Activated CD4-positive, CD25-positive, alpha-beta regulatory T cell treated with anti-CD3 and anti-CD28 coated beads, Interleukin-2, amount 50 U/mL, for 16 hours (primary cell): ENCODE results near the gene ANO10.
"Not testable (repeated sequence)": the region's sequence is repeated elsewhere in the genome, so short reads cannot be mapped to it uniquely, and the experiment has no call there.

Source experiments
- DNase-seq: peaks from one replicate; pipeline ENCODE4 v3.0.0-alpha.2; 2020; ENCODE audit warnings: low read depth, low spot score

The ANO10 gene

DNA sequence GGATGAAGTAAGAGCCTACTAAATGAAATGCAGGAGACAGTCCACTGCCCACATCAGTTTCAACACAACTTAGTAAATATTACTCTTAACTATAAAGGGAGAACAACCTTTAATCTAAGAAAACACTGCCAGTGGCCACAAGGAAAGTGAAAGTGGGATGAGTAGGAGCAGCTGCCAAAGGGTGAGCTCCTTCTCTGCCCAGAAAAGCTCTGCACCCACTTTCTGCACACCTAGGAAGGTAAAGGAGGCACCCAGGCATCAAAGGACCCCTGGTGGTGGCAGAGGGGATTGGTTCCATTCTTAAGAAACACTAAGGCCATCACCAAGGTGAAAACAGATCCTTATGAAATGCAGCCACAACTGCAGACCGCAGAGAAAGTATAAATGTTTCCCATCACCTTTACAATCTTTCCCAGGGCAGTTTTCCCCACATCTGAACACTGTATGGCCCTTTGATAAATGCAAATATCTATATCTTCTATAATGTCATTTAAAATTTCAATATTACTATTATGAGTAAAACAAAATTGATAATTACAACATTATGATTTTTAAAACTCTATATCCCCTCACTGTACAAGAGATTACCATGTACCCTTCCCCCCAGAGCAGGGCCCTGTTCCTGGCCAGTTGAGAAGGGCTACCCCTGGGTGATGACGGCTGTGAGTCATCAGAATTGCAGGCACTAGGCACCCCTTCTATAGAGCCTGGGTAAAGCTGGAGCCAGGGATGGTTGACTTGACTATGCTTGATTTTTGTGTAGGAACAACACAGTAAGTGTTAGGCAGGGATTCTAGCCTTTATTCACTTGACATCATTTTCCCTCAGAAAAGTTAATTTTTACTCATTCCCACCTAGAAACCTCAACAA lies 243.5 kb downstream of the ANO10 start:
- DNase-seq, result peak; percentile 31

DNA sequence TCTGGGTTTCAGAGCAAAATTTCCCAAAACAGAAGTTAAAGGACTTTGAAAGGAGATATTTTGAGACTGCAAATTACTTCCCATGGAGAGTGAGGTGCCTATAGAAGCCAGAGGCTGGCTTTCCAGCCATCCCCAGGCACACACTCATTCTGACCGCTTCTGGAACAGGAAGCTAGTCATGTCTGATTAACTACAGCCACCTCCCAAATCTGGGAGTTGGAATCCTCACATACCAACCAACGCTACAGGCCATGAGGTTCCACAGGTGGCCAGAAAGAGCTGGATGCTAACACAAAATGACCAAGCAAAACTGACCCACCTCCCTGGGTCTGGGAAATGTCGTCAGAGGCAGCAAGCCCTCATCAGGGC lies 248.3 kb downstream of the ANO10 start:
- DNase-seq, result no peak

DNA sequence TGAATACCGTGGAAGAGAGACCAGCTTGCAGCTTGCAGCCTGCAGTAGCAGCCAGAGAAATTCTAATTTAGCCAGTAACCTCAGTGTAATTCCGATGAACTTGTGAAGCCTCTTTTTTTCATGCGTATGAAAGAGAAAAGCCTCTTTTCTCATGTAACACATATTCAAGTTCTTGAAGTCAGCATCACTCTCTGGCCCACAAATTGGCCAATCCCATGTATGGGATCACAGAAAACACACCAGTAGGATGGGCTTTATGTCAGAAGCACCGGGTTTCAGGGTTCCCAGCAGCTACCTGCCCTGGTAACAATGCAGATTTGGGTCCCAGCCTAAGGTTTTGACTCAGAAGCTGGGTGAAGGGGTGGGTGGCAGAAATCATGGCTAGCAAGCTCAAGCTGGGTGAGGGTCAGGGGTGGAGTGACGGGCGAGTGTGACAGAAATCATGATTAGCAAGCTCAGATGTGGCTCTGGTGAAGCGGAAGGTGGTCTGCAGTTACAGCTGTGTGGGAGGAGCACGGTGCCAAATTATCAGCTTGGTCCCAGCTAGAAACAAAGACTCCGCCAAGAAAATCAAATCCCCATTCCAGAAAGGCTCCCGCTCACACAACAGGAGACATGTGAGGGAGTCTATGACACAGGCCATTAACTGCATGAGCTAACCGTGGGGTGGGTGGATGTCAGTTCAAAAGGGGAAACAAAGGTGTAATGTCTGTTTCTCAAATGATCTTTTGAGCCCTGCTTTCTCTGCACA lies 248.8 kb downstream of the ANO10 start:
- no peak for DNase-seq

DNA sequence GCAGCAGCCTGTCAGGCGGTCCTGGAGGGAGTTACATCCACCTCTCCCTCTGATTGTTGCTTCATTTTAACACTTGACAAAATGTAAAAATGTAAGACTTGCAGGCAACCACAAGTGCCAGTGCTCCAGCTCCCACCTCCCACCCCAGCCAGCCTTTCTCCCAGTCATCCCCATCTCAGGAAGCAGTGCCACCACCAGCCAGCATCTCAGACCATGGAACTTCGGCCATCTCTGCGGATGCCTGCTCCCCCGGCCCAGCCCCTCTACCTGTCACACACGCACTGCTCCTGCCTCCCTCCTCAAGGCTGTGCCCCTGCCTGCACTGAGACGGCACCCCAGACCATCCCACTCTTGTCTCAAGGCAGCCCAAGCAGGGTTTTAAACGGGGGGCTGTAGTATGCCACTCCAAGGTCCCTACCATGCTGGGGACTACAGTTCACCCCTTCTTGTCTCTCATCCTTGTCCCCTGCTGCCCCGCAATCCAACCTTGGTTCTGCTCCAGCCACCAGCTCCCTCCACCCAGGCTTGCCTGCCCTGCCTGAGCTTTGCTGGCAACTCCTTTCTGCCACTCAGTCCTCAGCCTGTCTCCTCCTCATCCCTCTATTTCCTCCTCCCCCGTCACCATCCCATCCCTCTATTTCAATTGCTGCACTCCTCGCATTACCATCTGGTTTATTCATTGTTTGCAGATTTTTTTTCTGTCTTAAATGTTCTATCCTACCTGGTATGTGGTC lies 249.6 kb downstream of the ANO10 start:
- no peak for DNase-seq

DNA sequence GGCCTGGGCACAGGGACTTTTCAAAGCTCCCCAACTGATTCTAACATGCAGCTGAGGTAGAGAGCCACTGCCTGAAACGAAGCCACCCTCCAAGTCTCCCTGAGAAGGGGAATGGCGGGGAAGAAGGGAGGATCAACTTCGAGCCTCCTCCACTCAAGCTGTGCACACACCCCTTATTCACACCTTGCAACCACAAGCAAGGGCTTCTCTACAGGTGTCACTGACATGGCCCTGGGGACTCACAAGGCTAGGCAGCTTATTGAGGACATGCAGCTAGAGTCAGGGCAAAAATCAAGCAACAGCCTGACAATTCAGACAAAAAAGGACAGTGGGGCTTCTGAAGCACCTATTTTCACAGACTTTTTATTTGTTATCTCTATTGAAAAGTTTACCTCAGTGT lies 250.3 kb downstream of the ANO10 start:
- no peak for DNase-seq

DNA sequence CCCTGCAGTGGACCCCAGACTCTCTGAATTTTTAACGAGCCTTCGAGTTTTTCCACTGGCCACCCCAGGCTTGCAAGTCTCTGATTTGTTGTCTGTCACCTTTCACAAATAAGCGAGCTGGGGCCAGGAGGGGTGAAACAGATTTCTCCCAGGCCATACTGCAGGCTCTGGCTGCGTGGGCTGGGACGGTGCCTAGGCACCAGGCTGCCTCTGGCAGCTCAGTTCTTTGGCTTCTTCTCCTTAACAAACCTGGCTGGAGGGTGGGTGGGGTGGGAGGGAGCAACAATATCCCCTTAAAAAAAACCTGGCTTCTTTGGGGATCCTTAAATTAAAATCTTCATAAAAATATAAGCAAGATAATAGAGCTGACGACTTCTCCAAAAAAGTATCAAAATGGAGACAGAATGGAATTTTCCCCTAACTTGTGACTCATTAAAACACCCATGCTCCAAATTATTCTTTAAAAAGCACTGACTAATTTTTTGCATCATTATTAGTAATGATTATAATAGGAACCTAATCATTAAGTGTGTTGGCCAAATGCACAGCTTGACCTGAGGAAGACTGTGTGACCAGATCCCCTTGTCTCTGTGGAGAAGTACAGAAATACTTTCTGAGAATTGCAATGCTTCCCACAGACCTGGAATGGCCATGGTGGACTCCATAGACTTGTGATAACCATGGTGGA lies 251.4 kb downstream of the ANO10 start:
- no peak for DNase-seq

DNA sequence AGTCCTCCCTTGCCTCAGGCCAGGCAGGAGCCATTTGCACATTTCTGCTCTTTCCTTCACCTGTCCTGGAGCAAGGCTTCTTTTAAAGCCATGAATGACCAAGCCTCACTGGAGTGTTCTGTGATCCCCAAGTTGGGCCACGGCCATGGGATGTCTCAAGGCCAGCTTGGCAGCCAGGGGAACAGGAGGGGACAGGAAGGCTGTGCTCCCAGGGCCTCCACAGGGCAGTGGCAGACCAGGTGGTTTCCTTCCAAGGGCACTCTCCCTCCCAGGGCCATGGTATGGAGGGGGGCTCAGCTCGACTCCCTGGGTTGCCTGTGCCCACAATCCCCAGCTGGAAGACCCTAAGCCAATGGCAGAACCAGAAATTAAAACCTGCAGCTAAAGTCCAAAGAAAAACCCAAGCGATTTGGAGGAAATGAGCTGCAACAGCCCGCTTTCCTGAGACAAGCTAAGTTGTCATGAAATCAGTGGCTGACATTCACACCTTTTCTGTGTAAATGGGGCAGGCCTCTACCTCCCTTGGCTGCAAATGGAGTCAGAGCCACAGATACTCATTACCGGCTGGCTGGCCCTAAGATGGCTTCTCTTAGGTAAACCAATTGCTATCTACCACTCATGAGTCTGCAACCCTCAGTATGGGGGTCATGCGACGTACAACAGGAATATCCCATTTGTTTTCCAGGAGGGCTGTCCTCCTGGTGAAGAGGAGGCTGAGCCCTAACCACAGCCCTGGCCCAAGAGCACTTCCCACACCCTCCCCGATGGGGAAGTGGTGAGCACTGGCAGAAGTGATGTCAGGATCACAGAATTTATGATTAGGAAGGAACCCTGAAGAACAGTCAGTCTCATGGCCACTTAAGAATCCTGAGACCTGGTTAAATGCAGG lies 252.2 kb downstream of the ANO10 start:
- no peak for DNase-seq

DNA sequence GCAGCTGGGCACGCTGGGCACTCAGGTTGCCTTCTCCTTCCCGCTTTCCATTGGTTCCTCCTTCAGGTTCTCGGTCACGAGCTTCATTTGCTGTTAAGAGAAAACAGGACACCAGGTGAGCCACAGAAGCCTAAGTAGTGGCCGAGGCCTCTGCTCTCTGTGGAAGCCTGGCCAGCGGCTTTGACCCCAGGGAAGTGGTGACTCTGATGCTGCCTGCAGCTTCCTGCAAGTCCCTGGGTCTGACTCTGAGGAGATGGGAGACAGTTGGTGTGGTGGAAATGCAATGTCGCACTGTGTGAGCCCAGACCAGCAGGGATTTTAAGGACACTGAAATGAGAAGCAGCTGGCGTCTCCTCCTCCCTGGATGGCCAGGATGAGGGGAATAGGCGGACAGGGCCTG lies 254.9 kb downstream of the ANO10 start:
- DNase-seq, result no peak

DNA sequence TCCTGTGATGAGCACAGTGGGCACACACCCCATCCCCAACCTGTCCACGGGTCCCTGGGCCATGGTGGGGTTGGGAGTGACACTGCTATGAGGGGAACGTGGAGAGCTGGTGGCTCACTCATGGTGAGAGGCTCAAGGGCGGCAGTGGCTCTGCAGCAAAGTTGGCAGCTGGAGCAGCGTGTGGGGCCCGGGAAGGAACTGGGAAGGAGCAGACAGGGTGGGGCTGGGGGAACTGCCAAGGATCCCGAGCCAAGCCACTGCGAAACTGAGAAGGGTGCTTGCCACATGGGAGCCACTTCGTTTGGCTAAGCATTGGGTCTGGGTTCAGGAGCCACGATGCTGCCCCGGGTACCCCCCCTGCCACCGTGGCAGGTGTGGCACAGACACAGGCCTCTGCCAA lies 255.3 kb downstream of the ANO10 start:
- DNase-seq, result no peak

DNA sequence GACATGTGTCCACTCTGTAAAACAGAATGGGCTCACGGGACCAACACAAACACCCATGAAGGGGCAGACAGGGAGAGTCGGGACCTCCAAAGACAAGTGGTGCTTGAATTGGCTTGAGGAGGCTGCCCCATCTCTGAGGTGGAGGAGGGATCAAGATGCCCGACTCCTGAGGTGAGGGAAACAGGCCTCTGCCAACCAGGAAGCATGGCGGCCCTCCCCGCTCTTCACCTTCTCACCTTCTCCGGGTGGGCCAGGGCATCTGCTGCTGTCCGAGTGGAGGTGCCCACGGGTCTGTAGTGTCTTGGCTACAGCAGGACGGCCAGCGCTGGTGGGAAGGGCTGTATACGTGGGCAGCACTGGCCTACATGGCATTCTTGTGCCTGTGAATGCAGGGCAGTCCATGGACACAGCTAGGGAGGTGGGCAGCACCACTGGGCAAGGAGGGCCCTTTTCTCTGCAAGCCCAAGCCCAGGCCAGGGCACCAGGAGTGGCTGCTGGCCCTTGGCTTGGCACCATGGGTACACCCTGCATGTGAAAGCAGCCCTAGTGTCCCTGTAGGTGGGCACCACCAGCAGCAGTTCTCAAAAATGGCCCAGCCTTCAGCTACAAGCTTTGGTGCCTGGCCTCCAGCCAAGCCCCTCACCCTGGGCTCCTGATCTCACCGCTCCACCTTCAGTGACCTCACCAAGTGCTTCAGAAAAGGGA lies 256.1 kb downstream of the ANO10 start:
- no peak for DNase-seq

DNA sequence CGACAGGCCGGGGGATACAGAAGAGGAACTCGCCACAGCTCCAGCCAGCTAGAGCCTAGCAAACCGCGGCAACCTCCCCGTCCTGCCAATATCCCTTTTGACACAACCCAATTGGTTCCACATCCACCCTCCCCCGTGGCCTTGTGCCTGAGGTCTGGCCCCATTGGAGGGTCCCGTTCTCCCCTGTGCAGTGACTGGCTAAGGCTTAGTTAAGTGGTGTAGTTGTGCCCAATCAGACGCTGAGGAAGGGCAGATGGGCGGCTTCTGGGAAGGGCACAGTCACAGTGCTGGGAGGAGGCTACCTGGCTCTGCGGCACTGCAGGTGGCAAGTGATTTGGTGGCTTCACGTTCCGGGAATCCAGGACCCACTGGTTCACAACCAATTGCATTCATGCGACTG lies 256.9 kb downstream of the ANO10 start:
- DNase-seq, result no peak

DNA sequence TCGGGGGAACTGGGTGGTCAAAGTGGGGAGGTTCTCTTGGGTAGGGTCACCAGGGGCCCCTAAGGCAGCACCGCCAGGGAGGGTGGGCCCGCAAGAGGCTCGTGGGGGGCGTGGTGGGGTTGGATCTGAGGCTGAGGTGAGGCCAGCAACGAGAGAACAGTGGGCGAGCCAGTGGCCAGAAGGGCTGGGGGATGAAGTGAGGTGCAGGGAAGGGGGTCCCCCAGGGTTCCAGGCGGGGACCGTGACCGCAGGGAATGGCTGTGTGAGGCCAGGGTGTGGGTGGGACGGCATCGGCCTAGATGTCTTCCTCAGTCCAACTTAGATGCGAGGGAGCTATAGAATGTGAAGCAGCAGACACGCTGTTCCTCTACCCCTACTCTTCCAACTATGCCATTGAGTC lies 257.3 kb downstream of the ANO10 start:
- no peak for DNase-seq

DNA sequence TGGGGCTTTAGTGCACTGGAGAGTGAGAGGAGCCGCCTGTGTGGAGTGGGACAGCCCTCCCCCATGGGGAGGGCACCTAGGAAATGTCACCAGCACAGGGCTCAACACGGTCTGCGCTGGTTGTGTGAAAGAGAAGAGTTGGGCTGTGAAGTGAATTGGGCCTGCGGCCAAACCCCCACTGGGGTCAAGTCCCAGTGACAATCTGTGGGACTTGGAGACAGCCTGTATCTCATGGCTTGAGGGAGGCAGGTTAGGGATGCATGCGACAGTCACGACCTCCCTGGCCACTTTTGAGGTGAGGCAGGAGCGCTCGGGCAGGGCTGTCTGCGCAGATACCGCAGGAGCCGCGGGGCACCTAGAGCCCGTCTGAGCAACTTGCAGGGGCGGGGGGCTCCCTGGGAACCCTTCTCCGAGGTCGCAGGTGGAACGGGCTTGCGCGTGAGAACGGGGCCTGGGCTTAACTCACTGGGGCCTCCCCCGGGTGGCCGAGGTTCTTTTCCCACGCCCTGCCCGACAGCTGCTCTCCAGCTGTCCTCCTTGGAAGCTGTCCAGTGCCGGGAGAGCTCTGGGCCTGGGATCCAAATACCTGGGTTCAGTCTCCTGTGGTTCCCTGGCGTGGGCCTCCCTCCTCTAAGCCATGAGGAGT lies 258.1 kb downstream of the ANO10 start:
- no peak for DNase-seq

DNA sequence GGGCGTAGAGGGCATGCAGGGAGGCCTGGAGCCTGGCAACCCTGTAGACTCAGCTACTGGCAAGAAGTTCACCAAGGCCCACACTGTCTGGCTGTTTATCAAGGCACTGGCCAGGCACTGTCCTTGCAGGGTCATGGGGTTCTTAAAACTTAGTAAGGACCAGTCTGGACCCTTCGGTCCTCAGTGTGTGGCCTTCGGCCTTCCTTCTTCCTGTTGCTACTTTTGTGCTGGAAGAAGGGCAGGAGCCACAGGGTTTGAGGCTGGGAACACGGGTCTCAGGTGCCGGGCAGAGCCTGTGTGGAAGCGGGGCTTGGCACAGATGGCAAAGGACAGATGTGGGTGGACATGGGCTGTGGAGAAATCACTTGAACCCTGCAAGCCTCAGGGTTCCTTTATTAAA lies 258.9 kb downstream of the ANO10 start:
- DNase-seq, result no peak

DNA sequence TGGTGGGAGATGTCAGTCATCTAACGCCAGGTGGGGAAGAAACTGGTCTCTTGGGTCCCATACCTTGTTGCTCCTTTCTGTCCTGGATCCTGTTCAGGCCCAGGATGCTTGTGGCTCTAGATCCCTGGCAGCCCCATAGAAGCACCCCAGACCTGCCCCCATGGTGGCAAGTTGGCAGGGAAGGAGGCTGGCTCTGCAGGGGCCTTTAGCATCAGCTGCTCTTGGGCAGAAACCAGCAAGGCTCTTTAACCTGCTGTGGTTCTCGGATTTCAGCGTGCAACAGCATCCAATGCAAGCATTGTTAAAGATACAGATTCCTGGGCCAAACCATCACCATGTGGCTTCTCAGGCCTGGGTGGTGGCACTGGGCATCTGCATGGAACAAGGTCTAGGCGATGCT lies 259.6 kb downstream of the ANO10 start:
- no peak for DNase-seq

DNA sequence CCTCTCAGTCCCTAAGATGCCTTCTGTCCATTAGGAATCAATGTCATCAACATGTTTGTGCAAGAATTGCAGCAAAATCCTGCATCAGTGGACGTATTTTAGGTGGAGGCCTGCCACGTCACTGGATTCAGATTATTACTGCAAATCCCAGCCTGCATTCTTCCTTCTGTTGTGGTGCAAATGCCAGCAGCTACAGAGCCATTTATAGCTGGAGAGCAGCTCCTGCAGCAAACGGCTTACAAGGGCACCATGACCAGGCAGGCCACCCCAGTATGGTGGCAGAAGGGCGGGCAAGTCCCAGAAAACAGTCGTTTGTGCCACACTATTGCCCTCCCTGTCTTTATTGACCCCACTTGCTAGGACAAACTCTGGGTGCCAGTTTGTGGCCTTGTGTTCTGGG lies 260.7 kb downstream of the ANO10 start:
- DNase-seq, result no peak

DNA sequence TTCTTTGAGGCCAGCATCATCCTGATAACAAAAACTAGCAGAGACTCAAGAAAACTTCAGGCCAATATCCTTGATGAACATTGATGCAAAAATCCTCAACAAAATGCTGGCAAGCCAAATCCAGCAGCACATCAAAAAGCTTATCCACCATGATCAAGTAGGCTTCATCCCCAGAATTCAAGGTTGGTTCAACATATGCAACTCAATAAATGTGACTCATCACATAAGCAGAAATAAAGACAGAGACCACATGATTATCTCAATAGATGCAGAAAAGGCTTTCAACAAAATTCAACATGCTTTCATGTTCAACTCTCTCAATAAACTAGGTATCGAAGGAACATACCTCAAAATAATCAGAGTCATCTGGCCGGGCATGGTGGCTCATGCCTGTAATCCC lies 265.8 kb downstream of the ANO10 start:
- not testable (repeated sequence) for DNase-seq

DNA sequence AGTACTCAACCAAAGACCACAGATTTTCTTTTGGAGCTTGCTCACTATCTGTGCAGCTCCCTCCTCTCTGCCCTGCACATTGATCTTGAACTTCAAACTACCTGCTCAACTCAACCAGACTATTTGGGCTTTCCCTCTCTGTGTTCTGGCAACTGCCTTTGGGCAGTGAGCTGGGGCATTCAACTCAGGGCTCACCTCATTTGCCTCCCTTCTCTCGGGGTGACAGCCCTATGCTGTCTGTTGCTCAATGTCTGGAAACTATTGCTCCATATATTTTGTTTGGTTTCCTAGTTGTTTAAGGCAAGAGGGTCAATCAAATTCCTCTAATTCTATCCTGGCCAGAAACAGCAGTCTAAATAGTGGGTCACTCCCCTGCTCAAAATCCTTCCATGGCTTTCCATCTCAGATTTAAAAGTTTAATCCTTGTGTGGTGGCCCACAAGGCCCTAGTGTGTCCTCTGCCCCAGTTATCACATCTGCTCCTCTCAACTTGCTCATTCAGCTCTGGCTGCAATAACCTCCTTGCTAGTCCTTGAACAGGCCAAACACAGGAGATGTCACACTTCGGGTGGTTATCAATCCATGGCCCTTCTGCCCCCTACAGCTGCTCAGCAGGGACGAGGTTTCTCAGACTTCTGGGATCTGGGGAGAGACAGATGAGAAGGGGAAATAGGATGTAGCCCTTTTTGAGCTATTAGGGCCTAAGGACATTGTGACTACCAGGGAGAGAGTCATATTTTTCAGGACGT lies 267.7 kb downstream of the ANO10 start:
- DNase-seq, result no peak

DNA sequence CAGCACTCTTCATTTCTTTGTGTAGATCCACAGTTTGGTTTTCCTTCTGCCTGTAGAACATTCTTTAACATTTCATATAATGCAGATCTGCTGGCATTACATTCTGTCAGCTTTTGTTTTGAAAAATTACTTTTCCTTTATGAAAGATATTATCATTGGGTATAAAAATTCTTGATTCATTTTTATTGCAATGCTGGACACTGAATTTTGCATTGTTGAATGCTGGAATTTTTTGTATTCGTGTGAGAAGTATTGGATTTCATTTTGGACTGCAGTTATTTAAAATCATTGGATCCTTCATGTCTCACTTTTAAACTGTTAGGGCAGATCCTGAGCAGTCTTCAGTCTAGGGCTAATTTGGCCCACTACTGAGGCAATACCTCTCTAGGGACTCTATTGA lies 268.4 kb downstream of the ANO10 start:
- DNase-seq, result no peak
